WI38 (cell line): ENCODE measurements around the gene DNAH1.
"Not testable (repeated sequence)": the region's sequence is repeated elsewhere in the genome, so short reads cannot be mapped to it uniquely, and the experiment has no call there.

Source experiments
- H3K4me3 ChIP-seq: 2 replicates; pipeline ENCODE4 v1.5.1; 2011; ENCODE audit warnings: low read depth, mild to moderate bottlenecking, control low read depth, low read length
- TF ChIP-seq, protein P1 (sequence below): IDR thresholded peaks from 2 replicates; pipeline ENCODE4 v1.5.1; 2012; ENCODE audit warnings: low read depth, mild to moderate bottlenecking, control low read depth, low read length

The DNAH1 gene

GRCh38 chr3:52277972-52278509 is 38.1 kb upstream of the DNAH1 start:
- TF ChIP-seq, protein P1, sequence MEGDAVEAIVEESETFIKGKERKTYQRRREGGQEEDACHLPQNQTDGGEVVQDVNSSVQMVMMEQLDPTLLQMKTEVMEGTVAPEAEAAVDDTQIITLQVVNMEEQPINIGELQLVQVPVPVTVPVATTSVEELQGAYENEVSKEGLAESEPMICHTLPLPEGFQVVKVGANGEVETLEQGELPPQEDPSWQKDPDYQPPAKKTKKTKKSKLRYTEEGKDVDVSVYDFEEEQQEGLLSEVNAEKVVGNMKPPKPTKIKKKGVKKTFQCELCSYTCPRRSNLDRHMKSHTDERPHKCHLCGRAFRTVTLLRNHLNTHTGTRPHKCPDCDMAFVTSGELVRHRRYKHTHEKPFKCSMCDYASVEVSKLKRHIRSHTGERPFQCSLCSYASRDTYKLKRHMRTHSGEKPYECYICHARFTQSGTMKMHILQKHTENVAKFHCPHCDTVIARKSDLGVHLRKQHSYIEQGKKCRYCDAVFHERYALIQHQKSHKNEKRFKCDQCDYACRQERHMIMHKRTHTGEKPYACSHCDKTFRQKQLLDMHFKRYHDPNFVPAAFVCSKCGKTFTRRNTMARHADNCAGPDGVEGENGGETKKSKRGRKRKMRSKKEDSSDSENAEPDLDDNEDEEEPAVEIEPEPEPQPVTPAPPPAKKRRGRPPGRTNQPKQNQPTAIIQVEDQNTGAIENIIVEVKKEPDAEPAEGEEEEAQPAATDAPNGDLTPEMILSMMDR: peak; percentile 30; the same call in 1 of the 2 replicates
- peak overlapping the region; percentile 91 for H3K4me3 ChIP-seq

- peak within 1 kb of the TSS; percentile 91 for H3K4me3 ChIP-seq
- TF ChIP-seq, protein P1: peak; percentile 27; the same call in 1 of the 2 replicates
These were observed 37.5 kb upstream of the DNAH1 start, which contains the start of gene WDR82 for GRCh38 chr3:52278510-52279069. Gene WDR82, minus strand, starts transcription at chr3:52278649. Its CDS starts 288 bp downstream, at chr3:52278361.

- H3K4me3 ChIP-seq: no peak overlapping the region
- TF ChIP-seq, protein P1: no peak
These were observed 36.5 kb upstream of the DNAH1 start for GRCh38 chr3:52279596-52279995.

DNA sequence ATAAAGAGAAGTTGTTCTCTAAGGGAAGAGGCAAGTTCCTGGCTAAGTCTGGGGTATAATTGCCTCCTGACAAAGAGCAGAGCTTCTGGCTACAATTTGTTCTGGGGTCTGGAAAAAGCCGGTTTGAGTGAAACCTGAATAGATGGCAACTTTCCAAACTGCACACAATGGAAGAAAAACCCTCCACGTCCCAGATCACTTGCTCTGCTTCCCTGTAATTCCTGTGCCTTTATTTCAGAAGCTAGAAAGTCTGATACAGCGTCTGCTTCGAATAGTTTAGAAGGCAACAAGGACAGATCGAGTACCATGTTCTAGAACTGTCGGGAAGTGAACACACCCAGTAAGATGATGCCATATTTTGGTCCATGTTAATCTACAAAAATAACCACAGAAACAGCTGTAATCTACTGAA is 36.1 kb upstream of the DNAH1 start:
- H3K4me3 ChIP-seq: no peak overlapping the region
- TF ChIP-seq, protein P1: no peak

DNA sequence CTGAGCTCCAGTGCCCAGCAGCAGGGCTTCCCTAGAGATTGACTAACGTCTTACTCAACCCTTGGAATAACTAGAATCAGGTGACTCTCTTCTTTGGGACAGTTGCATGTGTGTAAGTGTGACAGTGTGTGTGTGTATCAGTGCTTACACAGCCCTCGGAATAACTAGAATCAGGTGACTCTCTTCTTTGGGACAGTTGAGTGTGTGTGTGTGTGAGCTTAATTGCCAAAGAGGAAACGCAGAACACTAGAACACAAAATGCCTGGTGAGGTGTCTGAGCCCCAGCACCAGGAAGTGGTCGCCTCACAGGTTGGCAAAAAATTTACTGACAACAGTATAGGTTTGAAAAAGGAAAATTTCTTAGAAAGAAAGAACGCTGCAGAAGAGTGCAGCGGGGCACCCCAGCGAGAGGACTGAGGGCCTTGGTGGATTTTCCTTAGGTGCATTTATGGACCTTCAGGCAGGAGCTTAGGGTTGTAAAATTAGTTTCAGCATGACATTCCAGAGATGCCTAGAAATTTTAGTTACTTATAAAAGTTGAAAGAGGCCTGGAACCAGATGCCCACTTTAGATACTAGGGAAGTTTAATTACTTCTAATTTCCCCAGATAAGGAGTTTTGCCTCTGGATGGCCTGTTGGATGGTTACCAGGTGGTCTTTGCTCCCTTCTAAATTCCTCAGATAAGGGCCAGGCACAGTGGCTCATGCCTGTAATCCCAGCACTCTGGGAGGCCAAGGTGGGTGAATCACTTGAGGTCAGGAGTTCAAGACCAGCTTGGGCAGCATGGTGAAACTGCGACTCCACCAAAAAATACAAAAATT is 33.9 kb upstream of the DNAH1 start:
- TF ChIP-seq, protein P1: no peak
- H3K4me3 ChIP-seq: no peak overlapping the region

DNA sequence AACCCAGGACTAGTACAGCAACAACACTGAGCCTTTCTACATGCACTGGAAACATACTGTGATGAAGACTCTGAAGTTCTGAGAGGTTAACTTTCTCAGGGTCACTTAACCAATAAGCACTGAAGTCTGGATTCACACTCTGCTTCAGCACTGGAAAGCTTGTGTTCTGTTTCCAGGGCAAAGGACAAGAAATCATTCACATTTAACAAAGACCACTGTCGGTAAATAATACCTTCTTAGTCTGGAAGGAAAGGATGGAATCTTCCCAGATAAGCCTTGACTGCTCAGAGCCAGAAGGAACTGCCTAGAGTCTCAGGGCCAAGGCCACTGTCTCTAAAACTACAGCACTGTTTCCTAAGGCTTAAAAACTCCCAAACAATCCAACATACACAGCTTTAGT is 32.8 kb upstream of the DNAH1 start:
- TF ChIP-seq, protein P1: no peak
- H3K4me3 ChIP-seq: no peak overlapping the region

DNA sequence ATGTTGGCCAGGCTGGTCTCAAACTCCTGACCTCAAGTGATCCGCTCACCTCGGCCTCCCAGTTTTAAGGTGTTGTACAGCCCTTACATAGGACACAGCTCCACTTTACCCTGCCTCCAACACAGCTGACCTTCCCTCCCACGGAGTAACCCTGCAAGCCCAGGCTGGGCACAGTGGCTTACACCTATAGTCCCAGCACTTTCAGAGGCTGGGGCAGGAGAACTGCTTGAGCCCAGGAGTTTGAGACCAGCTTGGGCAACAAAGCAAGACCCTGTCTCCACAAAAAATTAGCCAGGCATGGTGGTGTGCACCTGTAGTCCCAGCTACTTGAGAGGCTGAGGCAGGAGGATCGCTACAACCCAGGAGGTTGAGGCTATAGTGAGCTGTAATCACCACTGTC is 32.1 kb upstream of the DNAH1 start:
- H3K4me3 ChIP-seq: not testable (repeated sequence)
